Hematopoietic multipotent progenitor cell treated with erythropoietin and hydrocortisone succinate and interleukin-3 and kit ligand, for 15 days (in vitro differentiated cells): ENCODE measurements around the gene GATM.
"Not testable (repeated sequence)": the region's sequence is repeated elsewhere in the genome, so short reads cannot be mapped to it uniquely, and the experiment has no call there.

ENCODE experiments used
- DNase-seq: peaks from one replicate; pipeline ENCODE4 v3.0.0-alpha.2; 2015; ENCODE audit warnings: low spot score

Gene GATM

DNA sequence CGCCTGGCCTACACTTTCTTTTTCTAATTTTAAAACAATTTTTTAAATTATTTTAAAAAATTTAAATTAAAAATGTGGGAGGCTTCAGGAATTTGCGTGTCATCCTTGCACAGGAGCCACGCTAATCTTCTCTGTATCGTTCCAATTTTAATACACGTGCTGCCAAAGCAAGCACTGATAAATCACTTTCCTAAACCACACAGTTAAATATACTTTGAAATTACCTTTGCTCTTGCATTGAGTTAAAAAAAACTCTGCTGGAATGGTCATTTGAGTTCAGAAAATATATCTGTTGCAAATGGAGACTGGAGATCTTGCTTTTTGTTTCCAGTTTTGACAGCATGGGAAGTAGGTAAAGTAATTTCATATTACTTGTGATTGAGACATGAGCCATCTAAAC is 23.6 kb downstream of the GATM start:
- no peak for DNase-seq

DNA sequence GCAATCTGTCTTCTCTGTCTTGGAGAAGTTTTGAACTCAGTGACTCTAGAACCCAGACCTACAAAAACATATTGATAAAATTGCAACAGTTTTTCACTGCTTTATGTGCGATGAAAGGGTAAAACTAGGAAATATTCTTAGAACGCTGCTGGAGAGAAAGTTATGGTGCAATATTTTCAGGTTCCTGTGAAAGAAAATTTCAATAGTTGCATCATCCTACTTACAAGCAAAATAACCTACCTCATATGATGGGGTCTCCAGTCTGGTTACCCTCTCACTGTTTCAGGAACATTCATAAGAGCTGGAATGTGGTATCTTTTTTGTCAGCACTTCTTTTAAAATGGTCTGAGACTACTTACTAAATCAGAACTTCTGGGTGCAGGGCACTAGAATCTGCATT is 27.1 kb downstream of the GATM start:
- DNase-seq, result no peak

DNA sequence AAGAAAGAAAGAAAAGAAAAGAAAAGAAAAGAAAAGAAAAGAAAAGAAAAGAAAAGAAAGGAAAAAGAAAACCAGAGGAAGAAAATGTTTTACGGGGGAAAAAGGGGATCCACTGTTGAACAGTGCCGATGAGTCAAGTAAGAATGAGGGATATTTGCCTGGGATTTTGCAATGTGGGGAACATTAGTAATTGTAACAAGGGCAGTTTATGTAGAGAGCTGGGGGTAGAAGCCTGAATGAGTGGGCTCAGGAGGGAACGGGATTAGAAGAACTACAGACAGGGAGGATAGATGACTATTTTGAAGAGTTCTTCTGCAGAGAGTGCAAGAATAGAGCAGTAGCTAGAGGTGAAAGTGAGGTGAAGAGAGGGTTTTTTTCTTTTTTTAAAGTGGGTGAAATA is 28.7 kb downstream of the GATM start:
- DNase-seq, result no peak

DNA sequence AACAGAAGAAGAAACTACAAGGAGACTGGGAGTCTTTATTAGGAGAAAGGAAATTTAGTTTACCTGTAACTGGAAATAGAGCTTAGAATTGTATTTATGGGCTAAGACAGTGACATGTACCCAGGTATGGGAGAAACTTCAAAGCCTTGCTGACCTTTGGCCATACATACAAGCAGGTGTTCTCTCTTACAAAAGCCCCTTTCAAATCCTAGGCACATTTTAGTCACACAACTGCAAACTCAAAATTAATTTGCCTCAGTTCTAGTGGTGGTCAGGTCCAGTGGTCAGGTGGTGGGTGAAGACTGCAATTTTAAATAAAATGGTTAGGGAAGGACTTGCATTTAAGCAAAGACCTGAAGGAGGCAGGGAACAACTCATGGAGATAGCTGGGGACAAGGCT is 30.4 kb downstream of the GATM start:
- DNase-seq, result no peak

- no peak for DNase-seq
Observed at GRCh38 chr15:45347033-45347432, 31.3 kb downstream of the GATM start.

- DNase-seq, result no peak
Observed at GRCh38 chr15:45346381-45346780, 32.0 kb downstream of the GATM start.

DNA sequence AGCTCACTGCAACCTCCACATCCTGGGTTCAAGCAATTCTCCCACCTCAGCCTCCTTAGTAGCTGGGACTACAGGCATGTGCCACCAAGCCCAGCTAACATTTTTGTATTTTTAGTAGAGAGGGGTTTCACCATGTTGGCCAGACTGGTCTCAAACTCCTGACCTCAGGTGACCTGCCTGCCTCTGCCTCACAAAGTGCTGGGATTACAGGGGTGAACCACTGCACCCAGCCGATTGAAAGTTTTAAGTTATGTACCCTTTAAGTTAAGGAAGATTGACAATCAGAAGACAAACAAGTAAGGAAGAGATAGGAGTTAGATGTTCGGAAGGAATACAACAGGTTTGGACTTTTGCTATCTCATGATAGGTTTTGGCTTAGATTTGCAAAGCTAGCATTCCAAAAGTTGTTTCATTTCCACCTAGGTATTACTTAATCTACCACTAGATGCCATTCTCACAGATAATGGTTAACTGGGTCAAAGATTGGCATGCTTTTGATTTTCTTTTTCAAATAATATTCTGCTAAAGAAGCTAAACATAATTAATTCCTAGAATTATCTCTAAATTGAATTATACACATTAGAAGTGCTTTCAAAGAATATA is 35.0 kb downstream of the GATM start:
- no peak for DNase-seq

DNA sequence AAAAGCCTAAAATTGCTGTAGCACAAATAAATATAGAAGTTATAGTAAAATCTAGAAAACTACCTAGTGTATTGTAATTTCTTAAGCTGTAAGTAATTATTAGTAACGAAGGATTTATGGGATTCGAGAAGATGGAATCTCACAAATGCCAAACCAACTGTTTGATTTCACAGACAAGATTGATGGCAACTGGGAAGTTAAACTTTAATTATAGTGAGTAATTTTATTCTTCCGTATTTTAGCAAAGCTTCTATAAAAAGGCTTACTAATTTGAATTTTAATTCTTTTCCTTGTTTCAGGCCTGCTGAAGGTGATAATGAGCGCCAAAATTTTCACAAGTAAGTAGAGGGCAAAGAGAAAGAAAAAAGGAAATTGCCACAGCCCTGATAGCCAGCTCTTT is 36.6 kb downstream of the GATM start:
- no peak for DNase-seq

DNA sequence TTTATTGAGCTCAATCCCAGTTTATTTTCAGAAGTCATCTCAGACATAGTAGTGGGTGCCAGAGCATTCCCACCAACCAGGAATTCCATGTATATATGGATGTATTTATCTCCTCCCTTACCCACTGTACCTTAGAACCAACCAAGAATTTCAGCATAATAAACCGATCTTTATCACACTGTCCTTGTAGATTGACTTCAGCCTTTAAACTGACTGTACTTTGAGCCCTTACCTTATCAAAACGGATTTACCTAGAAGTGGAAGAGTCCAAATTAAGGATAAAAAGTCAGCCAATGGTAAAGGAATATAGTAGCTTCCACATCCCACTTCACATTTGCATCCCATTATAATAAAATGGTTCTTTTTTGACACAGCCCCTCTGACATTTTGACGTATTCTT is 37.9 kb downstream of the GATM start:
- DNase-seq, result no peak

GRCh38 chr15:45338417-45338816 is 39.9 kb downstream of the GATM start:
- DNase-seq, result no peak

DNA sequence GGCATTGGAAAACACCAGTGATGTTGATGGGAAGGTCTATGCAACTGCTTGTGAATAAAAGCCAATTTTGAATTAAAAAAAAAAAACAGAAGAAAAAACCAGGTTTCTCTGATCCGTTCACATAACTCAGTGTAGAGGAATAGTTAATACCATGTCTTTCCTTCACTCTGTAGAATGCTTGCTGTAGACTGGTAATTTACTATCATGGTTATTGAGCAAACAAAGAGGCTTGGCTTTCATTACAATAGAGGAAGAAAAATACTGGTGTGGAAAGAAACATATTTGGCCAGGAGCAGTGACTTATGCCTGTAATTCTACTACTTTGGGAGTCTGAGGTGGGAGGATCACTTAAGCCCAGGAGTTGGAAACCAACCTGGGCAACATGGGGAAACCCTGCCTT is 41.1 kb downstream of the GATM start:
- DNase-seq, result no peak

- no peak for DNase-seq
Observed at GRCh38 chr15:45333550-45333949, 44.8 kb downstream of the GATM start.

DNA sequence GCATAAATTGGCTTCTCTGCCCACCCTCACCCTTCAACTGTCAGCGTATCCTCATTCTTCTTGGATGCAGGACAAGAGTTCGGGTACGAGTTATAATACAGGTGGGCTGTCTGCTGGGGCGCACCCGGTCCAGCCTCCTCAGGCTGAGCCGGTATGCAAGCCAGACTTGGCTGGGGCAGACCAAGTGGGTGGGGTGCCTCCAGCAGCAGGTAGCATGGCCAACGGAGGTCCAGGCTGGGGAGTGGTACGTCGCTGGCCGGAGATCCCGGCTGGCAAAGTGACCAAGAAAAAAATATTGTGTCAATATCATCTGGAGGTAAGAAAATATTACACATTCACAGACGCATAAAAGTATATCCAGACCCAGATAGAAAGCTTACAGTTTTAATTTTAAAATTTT is 45.6 kb downstream of the GATM start:
- no peak for DNase-seq

GRCh38 chr15:45331972-45332371 is 46.4 kb downstream of the GATM start:
- no peak for DNase-seq

DNA sequence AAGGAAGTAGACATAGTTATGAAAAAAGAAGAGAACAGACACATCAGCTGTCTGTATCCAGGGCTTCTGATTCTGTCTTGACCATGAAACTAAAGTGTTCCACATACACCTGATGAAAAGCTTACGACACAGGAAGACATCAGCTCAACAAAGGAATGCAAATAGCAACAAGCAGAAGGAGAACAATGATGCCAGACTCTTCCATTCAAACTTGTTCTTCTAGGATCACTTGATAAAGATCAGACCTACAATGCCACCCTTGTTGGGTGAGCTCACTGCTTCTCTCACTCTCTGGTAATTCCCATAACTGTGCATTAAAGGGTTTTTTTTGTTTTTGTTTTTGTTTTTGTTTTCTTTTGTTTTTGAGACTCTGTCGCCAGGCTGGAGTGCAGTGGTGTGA is 49.7 kb downstream of the GATM start:
- no peak for DNase-seq

DNA sequence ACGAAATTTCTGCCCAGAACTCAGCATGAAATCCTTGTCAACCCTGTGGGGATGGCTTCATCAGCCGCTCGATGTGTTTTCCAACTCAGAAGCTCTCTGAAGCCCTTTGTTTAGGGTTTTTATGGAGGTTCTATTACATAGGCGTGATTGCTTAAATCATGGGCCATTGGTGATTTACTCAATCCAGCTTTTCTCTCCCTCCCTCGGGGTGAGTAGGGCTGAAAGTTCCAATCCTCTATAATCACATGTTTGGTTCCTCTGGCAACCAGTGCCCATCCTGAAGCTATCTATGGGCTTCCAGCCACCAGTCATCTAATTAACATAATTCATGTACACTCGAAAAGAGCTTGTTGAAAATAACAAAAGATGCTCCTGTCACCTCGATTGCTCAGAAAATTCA is 51.6 kb downstream of the GATM start:
- DNase-seq, result no peak

DNA sequence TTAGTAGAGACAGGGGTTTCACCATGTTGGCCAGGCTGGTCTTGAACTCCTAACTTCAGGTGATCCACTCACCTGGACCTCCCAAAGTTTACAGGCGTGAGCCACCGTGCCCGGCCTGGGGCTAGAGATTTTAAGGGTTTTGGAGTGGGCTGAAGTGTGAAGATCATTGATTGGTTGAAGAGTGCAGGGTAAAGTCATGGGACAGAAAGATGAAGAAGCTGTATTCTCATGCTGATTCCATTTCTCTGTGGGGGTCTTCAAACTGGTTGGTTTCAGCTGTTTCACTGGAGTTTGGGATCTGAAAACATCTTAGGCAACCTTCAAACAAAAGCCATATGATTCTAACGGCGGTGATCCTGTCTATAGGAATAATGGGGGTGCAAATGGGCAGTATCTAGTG is 52.1 kb downstream of the GATM start:
- DNase-seq, result no peak

DNA sequence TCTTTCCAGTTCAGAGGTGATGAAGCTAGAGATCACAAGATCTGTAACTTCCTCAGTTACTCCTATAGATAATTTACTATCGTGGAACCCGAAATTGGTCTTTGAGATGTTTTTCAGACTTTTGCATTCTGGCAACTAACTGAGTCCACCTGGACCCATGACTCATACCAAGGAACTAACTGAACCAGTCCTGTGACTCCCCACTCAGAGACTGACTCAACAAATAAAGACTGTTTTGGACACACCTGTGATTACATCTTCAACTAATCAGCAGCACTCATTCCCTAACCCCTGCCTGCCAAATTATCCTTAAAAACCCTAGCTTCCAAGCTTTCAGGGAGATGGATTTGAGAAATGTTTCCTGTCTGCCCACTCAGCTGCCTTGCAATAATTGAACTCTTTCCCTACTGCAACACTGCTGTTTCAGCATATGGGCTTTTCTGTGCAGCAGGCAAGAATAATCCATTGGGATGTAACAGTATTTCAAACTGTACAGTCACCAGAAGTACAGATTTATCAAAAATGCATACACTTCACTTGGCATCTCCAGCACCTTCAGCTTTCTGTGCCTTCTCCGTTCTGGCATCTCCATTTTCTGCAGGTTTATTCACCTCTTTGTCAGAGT is 57.7 kb downstream of the GATM start:
- DNase-seq, result no peak

DNA sequence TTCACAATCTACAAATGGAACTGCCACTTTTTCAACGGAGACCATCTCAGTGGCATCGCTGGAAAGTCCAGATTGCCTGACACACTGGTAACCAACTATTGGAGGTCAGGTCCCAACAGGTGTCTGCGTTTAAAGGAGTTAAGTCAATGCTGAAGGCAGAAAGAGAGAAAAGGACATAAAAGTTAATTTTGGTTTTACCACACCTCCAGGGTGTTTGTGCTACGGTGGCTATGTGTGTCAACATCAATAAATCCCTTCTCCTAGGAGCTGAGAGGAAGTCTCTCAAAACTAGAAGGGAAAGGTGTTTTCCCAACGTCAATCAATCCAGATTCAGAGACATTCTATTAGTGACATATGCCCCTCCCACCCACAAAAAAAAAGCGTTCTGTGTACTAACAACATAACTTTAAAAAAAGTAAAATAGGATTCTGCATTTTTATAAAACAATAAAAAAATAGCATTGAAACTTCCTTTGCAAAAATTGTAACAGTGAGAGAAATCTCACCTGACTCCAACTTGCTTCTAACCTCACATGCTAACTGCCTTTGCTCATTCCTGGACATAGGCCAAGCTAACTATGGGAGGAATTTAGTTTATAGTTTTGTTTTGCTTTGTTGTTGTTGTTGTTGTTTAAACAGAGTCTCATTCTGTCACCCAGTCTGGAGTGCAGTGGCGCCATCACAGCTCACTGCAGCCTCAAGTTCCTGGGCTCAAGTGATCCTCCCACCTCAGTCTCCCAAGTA is 58.7 kb downstream of the GATM start:
- DNase-seq, result no peak

DNA sequence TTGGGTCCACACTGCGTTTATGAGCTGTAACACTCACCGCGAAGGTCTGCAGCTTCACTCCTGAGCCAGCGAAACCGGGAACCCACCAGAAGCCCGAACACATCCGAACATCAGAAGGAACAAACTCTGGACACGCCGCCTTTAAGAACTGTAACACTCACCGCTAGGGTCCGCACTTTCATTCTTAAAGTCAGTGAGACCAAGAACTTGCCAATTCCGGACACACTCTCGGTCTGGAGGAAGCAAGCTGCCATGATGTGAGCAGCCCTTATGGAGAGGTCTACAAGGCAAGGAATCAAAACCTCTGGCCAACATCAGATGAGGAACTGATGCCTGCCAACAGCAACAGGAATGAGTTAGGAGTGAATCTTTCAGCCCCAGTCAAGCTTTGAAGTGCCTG is 63.4 kb downstream of the GATM start:
- DNase-seq, result no peak

GRCh38 chr15:45314117-45314516 is 64.2 kb downstream of the GATM start:
- not testable (repeated sequence) for DNase-seq
